ENCODE results near the gene GPR160. TPM values are rescaled to one million over a fixed set of nuclear protein-coding genes. Genes with fewer than 3 reads are reported as not detected.

GPR160 gene
- total RNA-seq, 1 donor from 2014 or later, result 6.0 TPM

- Histone ChIP-seq H3K36me3 (no peaks in the 10 kb centered on the region), H3F3A (ENCODE audit: low read depth) (no peaks in the 10 kb centered on the region), H3K4me3 (no peak overlapping the region), H3K27me3 (no peaks in the 10 kb centered on the region), H3K4me2 (no peak overlapping the region), H3K4me1 (peaks cover 3% of the 10 kb centered on the region), H3K9me3 (ENCODE audit: low read depth) (no peaks in the 10 kb centered on the region), H2AFZ (replicated peaks) (no peak overlapping the region), H3K79me2 (ENCODE audit: low read depth) (no peaks in the 10 kb centered on the region), H3K27ac (no peak overlapping the region), H4K20me1 (ENCODE audit: low read depth) (no peaks in the 10 kb centered on the region), H3K9ac (no peak overlapping the region)
- TF ChIP-seq CTCF (IDR thresholded peaks at IDR 0.05) (no peak), EZH2phosphoT487 (IDR thresholded peaks at IDR 0.05) (no peak), EZH2 (IDR thresholded peaks at IDR 0.05) (no peak)
- Mint-ChIP-seq H3K27ac (no peak overlapping the region), H3K4me1 (peaks cover 9% of the 10 kb centered on the region), H3K4me3 (no peak overlapping the region), H3K9me3 (no peaks in the 10 kb centered on the region), H3K36me3 (no peaks in the 10 kb centered on the region), H3K27me3 (ENCODE audit: insufficient read depth, low read depth) (peaks cover 3% of the 10 kb centered on the region)
- no peak for DNase-seq (ENCODE audit: low spot score)
Observed at GRCh38 chr3:170049146-170050000, 11.6 kb downstream of the GPR160 start.

- Mint-ChIP-seq H3K9me3 (no peaks in the 10 kb centered on the region), H3K4me1 (peaks cover 7% of the 10 kb centered on the region), H3K4me3 (no peak overlapping the region), H3K27ac (no peak overlapping the region), H3K27me3 (ENCODE audit: insufficient read depth, low read depth) (peaks cover 2% of the 10 kb centered on the region), H3K36me3 (no peaks in the 10 kb centered on the region)
- H3K79me2 ChIP-seq (ENCODE audit: low read depth), result no peaks in the 10 kb centered on the region
- no peaks in the 10 kb centered on the region for H3K27me3 ChIP-seq
- H3K36me3 ChIP-seq, result no peaks in the 10 kb centered on the region
- H3K27ac ChIP-seq, result no peak overlapping the region
- no peak overlapping the region for H2AFZ ChIP-seq (replicated peaks)
- H3K9ac ChIP-seq, result no peak overlapping the region
- DNase-seq (ENCODE audit: low spot score), result no peak
- TF ChIP-seq EZH2 (IDR thresholded peaks at IDR 0.05), result no peak
- no peak overlapping the region for H3K4me3 ChIP-seq
- H3K9me3 ChIP-seq (ENCODE audit: low read depth), result no peaks in the 10 kb centered on the region
- no peaks in the 10 kb centered on the region for H3F3A ChIP-seq (ENCODE audit: low read depth)
- no peaks in the 10 kb centered on the region for H4K20me1 ChIP-seq (ENCODE audit: low read depth)
- peaks cover 3% of the 10 kb centered on the region for H3K4me1 ChIP-seq
- H3K4me2 ChIP-seq, result no peak overlapping the region
Observed at GRCh38 chr3:170050753-170051152, 13.0 kb downstream of the GPR160 start.

GRCh38 chr3:170052398-170052797 lies 14.6 kb downstream of the GPR160 start:
- no peak overlapping the region for H3K4me3 ChIP-seq
- H3K27ac Mint-ChIP-seq, result no peak overlapping the region
- H3K9me3 ChIP-seq (ENCODE audit: low read depth), result no peaks in the 10 kb centered on the region
- H3K9me3 Mint-ChIP-seq, result no peaks in the 10 kb centered on the region
- H3K27me3 ChIP-seq, result no peaks in the 10 kb centered on the region
- H3K4me2 ChIP-seq, result no peak overlapping the region
- H3K4me3 Mint-ChIP-seq, result no peak overlapping the region
- H3K4me1 Mint-ChIP-seq, result no peaks in the 10 kb centered on the region
- H3K27ac ChIP-seq, result no peak overlapping the region
- no peaks in the 10 kb centered on the region for H4K20me1 ChIP-seq (ENCODE audit: low read depth)
- no peaks in the 10 kb centered on the region for H3K36me3 Mint-ChIP-seq
- H3K79me2 ChIP-seq (ENCODE audit: low read depth), result no peaks in the 10 kb centered on the region
- no peaks in the 10 kb centered on the region for H3K4me1 ChIP-seq
- H3K36me3 ChIP-seq, result no peaks in the 10 kb centered on the region
- H3F3A ChIP-seq (ENCODE audit: low read depth), result no peaks in the 10 kb centered on the region
- no peak for TF ChIP-seq EZH2phosphoT487 (IDR thresholded peaks at IDR 0.05)
- H3K9ac ChIP-seq, result no peak overlapping the region
- no peaks in the 10 kb centered on the region for H3K27me3 Mint-ChIP-seq (ENCODE audit: insufficient read depth, low read depth)
- no peak overlapping the region for H2AFZ ChIP-seq (replicated peaks)
- no peak for DNase-seq (ENCODE audit: low spot score)

GRCh38 chr3:170054204-170054603 lies 16.4 kb downstream of the GPR160 start:
- H3K27ac ChIP-seq, result no peak overlapping the region
- H3K36me3 ChIP-seq, result no peaks in the 10 kb centered on the region
- no peak overlapping the region for H3K9ac ChIP-seq
- no peak overlapping the region for H3K4me3 ChIP-seq
- H3K9me3 ChIP-seq (ENCODE audit: low read depth), result no peaks in the 10 kb centered on the region
- H3K27me3 Mint-ChIP-seq (ENCODE audit: insufficient read depth, low read depth), result no peaks in the 10 kb centered on the region
- no peaks in the 10 kb centered on the region for H3K27me3 ChIP-seq
- H3K4me3 Mint-ChIP-seq, result no peak overlapping the region
- peaks cover 2% of the 10 kb centered on the region for H3K4me1 ChIP-seq
- no peak for DNase-seq (ENCODE audit: low spot score)
- no peak overlapping the region for H3K4me2 ChIP-seq
- H3K4me1 Mint-ChIP-seq, result no peaks in the 10 kb centered on the region
- H3K9me3 Mint-ChIP-seq, result no peaks in the 10 kb centered on the region
- H3K27ac Mint-ChIP-seq, result no peak overlapping the region
- TF ChIP-seq EZH2phosphoT487 (IDR thresholded peaks at IDR 0.05) (no peak), EZH2 (IDR thresholded peaks at IDR 0.05) (no peak), CTCF (IDR thresholded peaks at IDR 0.05) (peak; percentile 19)
- H2AFZ ChIP-seq (replicated peaks), result no peak overlapping the region
- no peaks in the 10 kb centered on the region for H4K20me1 ChIP-seq (ENCODE audit: low read depth)
- H3K79me2 ChIP-seq (ENCODE audit: low read depth), result no peaks in the 10 kb centered on the region
- no peaks in the 10 kb centered on the region for H3K36me3 Mint-ChIP-seq
- H3F3A ChIP-seq (ENCODE audit: low read depth), result no peaks in the 10 kb centered on the region

Data from neural progenitor cell (in vitro differentiated cells).